ENCODE measurements around the gene NUP214.
"Not testable (repeated sequence)": the region's sequence is repeated elsewhere in the genome, so short reads cannot be mapped to it uniquely, and the experiment has no call there.

The NUP214 gene

DNA sequence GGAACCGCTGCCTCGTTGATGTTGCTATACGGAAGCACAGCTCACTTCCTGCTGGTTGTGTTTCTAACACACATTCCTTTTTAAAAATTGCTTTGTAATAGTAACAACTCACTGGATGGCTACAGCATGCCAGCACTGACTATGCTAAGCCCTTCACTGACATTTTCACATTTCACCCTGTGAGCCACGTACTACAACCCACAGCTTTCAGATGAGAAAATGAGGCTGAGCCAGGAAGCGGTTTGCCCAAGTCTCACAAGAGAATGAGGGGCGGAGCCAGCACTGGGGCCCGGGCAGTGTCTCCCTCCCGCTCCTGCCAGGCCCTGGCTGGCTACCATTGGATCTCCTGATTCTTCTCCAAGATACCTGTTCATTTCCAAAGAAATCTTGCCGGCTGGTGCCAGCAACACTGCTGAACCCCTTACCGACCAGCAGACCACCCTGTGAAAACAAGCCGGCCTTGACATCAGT is 112.6 kb downstream of the NUP214 start:
- DNase-seq = peak; percentile 36

DNA sequence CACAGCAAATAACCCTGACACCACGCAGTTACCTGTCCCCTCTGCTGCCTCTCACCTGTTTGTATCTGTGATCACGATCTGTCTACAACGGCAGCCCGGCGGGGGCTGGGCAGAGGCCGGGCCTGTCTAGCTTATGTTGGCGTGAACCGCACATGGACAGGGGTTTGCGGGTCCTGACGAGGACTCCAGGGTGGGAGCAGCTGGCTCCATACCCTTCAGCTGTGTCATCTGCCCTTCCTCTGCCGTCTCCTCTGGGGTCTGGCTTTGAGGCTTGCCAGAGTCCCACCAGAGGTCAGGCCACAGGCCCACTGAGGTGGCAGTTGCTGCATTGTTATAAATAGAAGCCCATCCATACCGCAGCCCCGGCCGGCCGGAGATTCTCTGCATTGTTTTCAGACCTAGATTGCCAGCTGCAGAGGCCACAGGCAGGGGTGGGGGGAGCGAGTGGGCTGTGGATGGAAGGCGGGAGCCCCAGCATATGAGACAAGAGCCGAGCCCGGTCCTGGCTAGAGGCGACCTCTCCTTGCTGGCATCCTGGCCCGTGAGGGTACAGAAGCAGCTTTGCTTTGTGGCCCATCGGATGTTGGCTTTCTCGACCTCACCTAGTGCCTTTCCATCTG is 113.1 kb downstream of the NUP214 start:
- no peak for DNase-seq

DNA sequence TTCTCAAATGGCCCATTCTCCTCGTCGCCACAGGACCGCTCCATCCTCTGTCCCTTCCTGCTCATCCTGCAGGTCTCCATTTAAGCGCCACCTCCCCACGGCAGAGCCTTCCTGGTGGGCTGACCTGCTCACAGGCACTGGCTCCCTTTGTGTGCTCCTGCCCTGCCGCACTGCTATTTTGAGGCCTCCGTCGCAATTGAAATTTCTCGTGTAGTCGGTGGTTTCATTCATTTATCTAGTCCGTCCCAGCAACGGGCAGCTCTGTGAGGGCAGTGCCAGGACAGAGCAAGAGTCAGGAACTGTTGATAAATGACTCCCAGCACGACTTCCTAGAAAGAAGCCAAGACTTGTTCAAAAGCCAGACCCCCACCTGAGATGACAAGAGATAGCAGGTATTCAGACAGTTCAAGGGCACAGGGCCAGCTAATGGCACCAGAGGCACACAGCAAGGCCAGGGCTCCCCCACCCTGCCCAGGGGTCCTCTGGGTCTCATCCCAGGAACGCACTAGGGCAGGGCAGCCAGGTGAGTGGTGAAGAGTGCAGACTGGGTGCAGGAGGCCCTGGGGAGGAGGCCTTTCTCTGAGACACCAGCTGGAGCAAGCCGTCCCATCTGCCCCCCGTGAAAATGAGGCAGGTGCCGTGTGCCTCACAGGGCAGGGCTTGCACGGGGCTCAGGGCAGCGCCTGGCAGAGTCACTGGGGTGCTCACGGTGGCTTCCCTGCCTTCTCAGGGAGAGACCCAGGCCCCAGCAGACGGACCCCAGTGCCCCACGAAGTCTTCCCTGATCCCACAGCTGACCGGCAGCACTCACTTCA is 114.0 kb downstream of the NUP214 start:
- no peak for DNase-seq

- no peak for DNase-seq
These were observed 114.9 kb downstream of the NUP214 start for GRCh38 chr9:131240047-131240921.

DNA sequence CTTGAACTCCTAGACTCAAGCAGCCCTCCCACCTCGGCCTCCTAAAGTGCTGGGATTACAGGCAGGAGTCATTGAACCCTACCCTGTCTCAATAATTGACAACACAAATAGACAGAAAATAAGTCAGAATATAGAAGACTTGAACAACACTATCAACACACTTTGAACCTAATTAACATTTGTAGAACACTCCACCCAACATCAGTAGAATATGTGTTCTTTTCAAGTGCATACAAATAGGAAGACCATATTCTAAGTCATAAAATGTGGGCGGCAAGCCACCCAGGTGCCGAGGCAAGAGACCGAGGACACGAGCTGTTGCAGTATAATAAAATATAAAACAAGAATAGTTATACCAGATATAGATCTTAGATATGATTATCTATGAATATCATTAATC is 118.9 kb downstream of the NUP214 start:
- DNase-seq = not testable (repeated sequence)

- no peak for DNase-seq
These were observed 121.2 kb downstream of the NUP214 start for GRCh38 chr9:131246618-131247017.

DNA sequence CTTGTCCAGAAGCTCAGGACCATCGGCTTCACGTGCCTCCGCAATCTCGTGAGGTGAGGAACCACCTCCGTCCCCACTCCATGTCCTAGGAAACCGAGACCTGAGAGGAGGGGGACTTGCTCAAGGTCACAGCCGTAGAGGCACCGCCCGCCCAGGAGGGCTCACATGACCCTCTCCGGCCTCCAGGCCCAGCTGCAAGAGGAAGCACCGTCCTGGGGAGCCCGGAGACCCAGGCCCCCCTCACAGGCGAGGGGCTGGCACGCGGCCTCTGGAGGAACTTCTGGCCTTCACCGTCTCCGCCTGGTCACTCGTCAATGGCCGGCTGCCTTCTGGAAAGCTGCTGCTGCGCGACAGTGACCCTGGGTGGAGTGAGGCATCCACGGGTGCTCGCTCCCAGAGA is 126.7 kb downstream of the NUP214 start:
- DNase-seq = no peak

DNA sequence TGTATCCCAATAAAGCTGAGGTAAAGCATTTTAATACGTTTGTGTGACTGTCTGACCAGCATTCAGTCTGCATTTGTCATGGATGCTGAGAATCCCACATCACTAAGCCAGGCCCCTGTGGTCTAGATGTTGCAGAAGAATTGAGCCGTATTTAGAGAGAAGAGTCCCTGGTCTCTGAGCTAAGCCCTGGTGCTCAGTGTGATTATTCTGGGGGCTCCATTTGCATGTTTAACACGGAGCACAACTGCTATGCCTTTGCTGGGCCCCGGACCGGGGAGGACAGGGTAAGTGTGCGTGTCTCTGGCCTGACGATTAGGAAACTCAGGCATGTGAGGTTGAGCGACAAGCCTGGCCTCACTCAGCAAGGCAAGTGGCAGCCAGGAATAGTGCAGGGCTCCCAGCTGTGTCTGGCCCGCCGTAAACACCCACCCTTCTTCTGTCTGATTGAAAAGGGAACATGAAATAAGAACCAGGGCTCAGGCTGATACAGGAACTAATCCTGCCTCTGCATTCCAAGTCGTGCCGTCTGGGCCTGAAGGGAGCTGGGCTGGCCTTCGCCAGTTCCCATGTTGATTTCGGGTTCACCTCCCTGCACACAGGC is 128.6 kb downstream of the NUP214 start:
- DNase-seq = peak; percentile 33

DNA sequence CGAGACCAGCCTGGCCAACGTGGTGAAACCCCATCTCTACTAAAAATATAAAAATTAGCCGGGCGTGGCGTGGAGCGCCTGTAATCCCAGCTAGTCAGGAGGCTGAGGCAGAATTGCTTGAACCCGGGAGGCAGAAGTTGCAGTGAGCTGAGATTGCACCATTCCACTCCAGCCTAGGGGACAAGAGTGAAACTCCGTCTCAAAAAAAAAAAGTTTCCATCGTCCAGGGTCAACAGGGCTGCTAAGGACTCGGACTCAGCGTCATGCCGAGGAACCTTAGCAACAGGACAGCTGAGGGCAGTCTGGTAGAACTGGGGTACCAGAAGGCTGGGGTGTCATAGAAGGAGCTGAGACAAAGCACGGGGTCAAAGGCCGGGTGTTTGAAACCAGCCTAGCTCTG is 129.2 kb downstream of the NUP214 start:
- DNase-seq = no peak

DNA sequence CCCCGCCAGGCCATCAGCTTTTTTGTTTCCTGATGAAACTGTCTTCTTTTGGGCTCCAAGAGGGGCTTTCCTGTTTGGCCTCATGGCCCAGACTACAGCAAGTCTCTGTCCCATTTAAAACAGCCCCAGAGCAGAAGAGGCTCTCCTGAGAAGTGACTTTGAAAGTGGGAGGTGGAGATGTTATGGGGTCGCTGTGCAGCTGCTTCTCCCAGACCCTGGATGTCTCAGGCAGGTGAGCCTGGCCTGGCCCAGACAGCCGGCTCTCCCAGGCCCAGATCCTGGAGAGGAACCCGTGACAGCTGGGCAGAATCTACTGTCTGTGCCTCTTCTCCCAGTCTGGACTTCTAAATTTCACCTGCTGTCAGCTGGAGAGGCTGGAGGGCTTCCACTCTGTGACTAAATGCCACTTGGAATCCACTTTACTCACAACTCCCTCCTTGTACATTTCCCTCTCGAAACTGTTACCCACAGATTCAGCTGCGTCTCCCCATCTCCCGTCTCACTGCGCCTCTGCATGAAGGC is 130.4 kb downstream of the NUP214 start:
- DNase-seq = no peak

GRCh38 chr9:131257266-131258025 is 132.1 kb downstream of the NUP214 start:
- no peak for DNase-seq

DNA sequence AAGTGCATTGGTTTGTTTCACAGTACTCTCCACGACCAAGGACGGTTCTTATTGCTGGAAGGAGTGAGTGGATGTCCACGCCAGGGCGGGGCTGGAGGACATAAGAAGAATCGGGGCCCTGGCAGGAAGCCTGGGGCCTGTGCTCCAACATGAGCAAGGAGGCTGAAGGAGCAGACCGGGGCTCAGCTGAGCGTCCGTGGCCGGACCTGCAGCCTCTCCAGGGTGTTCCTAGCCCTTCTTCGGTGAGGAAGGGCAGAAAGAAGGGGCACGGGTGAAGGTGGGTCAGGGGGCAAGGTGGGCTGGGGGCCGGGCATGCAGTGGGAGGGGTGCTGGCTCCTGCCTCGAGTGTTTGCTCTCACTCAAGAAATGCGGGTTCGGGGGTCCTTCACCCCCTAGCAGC is 132.8 kb downstream of the NUP214 start:
- DNase-seq = no peak

DNA sequence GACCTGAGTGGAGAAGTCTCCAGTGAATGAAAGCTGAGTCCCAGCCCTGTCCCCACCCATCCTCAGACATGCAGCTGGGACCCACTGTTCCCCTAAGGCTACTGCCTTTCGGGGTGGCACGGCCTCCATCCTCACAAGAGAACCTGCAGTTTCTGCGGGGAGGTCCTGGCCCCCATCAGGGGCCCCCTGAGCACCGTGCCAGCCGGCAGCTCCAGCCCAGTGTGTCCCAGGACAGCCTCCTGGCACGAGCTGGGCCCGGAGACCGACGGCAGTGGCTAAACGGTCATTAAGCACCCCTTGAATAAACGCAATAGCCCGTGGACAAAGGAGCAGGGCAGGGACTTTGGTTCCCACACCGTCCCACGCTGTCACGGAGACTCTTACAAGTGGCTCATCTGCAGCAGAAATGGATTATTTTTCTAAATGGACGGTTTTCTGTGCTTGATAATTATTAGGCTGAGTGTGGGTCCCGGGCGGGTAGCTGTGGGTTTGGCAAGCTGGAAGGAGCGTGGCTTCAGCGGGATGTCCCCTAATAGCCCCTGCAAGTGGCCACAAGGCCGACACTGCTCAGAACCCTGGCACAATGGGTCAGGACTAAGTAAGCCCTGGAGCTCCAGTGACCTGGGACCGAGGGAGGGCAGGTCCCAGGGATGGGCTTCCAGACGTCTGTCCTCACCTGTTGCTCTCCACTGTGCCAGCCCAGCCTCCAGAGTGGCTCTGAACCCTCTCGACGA is 133.5 kb downstream of the NUP214 start:
- no peak for DNase-seq

GRCh38 chr9:131259432-131259898 is 134.1 kb downstream of the NUP214 start:
- DNase-seq = no peak

DNA sequence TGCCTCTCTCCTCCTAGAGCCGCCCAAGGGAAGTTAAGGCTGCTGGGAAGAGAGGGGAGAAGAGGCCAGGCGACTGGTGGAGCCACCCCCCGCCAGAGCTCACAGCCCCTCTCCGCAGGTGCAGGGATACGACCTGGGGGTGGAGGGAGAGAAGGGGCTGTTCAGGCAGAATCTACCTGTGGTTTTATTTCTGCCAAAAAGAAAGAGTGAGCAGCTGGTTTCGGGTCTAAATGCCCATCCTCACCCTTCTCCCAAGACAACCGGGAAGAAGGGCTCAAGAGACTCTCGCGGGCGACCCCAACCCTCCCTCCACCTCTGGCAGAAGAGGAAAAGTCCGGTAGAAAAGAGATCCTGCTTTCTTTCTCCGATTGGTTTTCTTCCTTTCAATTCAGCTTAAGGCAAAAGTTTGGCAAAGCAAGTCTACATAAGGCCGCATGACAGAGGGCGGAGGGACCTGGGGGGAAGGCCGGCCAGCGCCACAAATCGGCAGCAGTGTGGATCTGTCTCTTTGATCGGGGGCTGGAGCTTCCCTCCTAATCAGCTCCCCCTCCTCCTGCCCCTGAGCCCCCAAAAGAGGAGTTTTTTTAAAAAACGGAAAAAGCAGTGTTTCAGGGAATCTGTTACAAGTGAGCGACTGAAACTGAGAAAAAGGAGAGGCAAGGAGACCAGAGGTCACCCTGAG is 134.7 kb downstream of the NUP214 start:
- DNase-seq = no peak

GRCh38 chr9:131260751-131261452 is 135.5 kb downstream of the NUP214 start:
- DNase-seq = no peak

- DNase-seq = no peak
These were observed 137.1 kb downstream of the NUP214 start for GRCh38 chr9:131262327-131263032.

- DNase-seq = not testable (repeated sequence)
These were observed 137.6 kb downstream of the NUP214 start for GRCh38 chr9:131263033-131263343.

DNA sequence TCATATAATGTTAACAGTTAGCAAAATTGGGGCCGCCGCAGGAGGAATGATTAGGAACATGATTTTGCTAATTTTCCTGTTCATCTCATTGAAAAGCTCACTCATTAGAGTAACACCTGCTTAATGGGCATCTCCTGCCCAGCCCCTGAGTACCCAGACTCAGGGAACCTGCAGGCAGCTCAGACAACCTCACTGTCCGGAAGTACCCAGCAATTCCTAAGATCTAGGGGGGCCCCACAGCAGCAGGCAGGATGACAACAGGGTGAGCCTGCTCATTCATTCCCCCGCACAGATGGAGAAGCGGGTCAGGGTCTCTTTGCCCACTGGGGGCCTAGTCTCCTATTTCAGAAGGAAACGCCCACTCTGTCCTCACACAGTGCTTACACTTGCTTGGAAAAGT is 138.3 kb downstream of the NUP214 start:
- no peak for DNase-seq

Data from midbrain (tissue), 1 donor.